Measurements from ENCODE around the gene SLC16A8. TPM values are rescaled to one million over a fixed set of nuclear protein-coding genes. Genes with fewer than 3 reads are reported as not detected.

SLC16A8 gene
- total and polyA plus RNA-seq, 2 of the 13 experiments (the other 11 are each of a cell fraction or from before 2014, with no cell fraction given), result not detected

GRCh38 chr22:38029901-38030300 is 54.1 kb downstream of the SLC16A8 start (continued):
- TF ChIP-seq ZNF501 (CRISPR knock-in tag; IDR thresholded peaks at IDR 0.05), result no peak

DNA sequence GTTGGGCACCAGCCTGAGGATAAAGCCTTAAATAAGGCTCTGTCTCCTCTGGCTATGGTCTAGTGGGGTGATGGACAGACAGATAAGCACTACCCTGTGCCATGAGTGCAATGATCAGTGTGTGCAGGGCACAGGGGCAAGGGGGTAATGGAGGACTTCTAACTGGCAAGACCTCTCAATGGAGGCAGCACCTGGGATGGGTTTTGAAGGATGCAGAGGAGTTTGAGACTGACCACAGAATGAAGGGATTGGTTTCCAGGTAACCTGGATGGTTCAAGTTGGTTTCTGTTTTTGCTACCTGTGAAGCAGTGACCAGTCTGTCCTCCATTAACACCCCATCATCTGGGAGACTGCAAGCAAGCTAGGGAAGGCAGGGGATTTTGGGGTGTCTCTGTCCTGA is 54.6 kb downstream of the SLC16A8 start:
- CTCF ChIA-PET (ENCODE audit: low intra/inter-chr PET ratio, low total read pairs), result no interaction called here
- ATAC-seq, result no peak
- H4K20me1 ChIP-seq (ENCODE audit: insufficient read depth, low read length), result no peaks in the 10 kb centered on the region
- H2AFZ ChIP-seq (ENCODE audit: low read length), result no peak overlapping the region
- TF ChIP-seq ZSCAN30 (CRISPR knock-in tag; IDR thresholded peaks at IDR 0.05) (no peak), KDM4B (CRISPR knock-in tag; IDR thresholded peaks at IDR 0.05) (no peak), MEF2D (CRISPR knock-in tag; IDR thresholded peaks at IDR 0.05) (no peak), ZFP36L1 (CRISPR knock-in tag; IDR thresholded peaks at IDR 0.05) (no peak), ETV6 (CRISPR knock-in tag; conservative IDR thresholded peaks at IDR 0.05) (no peak), ZHX2 (IDR thresholded peaks at IDR 0.05; ENCODE audit: low read depth) (no peak), ZHX2 (CRISPR knock-in tag; IDR thresholded peaks at IDR 0.05; ENCODE audit: borderline replicate concordance) (no peak)
- TF ChIP-seq, protein P1, sequence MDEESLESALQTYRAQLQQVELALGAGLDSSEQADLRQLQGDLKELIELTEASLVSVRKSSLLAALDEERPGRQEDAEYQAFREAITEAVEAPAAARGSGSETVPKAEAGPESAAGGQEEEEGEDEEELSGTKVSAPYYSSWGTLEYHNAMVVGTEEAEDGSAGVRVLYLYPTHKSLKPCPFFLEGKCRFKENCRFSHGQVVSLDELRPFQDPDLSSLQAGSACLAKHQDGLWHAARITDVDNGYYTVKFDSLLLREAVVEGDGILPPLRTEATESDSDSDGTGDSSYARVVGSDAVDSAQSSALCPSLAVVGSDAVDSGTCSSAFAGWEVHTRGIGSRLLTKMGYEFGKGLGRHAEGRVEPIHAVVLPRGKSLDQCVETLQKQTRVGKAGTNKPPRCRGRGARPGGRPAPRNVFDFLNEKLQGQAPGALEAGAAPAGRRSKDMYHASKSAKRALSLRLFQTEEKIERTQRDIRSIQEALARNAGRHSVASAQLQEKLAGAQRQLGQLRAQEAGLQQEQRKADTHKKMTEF (CRISPR knock-in tag; IDR thresholded peaks at IDR 0.05), result no peak
- TF ChIP-seq, protein P2, sequence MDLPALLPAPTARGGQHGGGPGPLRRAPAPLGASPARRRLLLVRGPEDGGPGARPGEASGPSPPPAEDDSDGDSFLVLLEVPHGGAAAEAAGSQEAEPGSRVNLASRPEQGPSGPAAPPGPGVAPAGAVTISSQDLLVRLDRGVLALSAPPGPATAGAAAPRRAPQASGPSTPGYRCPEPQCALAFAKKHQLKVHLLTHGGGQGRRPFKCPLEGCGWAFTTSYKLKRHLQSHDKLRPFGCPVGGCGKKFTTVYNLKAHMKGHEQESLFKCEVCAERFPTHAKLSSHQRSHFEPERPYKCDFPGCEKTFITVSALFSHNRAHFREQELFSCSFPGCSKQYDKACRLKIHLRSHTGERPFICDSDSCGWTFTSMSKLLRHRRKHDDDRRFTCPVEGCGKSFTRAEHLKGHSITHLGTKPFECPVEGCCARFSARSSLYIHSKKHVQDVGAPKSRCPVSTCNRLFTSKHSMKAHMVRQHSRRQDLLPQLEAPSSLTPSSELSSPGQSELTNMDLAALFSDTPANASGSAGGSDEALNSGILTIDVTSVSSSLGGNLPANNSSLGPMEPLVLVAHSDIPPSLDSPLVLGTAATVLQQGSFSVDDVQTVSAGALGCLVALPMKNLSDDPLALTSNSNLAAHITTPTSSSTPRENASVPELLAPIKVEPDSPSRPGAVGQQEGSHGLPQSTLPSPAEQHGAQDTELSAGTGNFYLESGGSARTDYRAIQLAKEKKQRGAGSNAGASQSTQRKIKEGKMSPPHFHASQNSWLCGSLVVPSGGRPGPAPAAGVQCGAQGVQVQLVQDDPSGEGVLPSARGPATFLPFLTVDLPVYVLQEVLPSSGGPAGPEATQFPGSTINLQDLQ (CRISPR knock-in tag; IDR thresholded peaks at IDR 0.05), result no peak
- in situ Hi-C loops (cut with HindIII; ENCODE audit: extremely low pct_ligation_motif_present, low pct_unique_long_range_greater_than_20kb) (no loop called here), intact Hi-C loops (cut with micrococcal nuclease; ENCODE audit: unreplicated experiment) (no loop called here)
- no peak overlapping the region for H3K9ac ChIP-seq (ENCODE audit: insufficient read depth, low read depth, low read length)
- H3K4me3 ChIP-seq (replicated peaks in 1 of 3; ENCODE audit: insufficient read depth in 1 of 3, low read depth in 2 of 3, low read length in 3 of 3), result no peak overlapping the region
- H3K79me2 ChIP-seq (ENCODE audit: insufficient read depth, low read length), result no peaks in the 10 kb centered on the region
- FAIRE-seq, result no peak
- H3K4me1 ChIP-seq (ENCODE audit: insufficient read depth, low read length), result peaks cover 62% of the 10 kb centered on the region
- no peaks in the 10 kb centered on the region for H3K36me3 ChIP-seq (replicated peaks in 1 of 2; ENCODE audit: control insufficient read depth in 1 of 2, insufficient read depth in 2 of 2, low read length in 2 of 2)
- POLR2A ChIA-PET, result no interaction called here
- no peak overlapping the region for H3K27ac ChIP-seq (ENCODE audit: extremely low read length, insufficient read depth, low read length)
- no peak overlapping the region for H3K4me2 ChIP-seq (ENCODE audit: low read depth, low read length)
- BruUV-seq (replicated peaks), result no TSS peak
- no peaks in the 10 kb centered on the region for H3K9me3 ChIP-seq (ENCODE audit: low read length)
- DNase-seq (ENCODE audit: low spot score), result no peak
- peaks cover 3 to 48% of the 10 kb centered on the region in 2 experiments; a peak in 3 of 5 replicates for H3K27me3 ChIP-seq (ENCODE audit: control insufficient read depth in 1 of 2, insufficient read depth in 2 of 2, low read length in 2 of 2)
